ENCODE data around the gene MPI. TPM values are rescaled to one million over a fixed set of nuclear protein-coding genes. Genes with fewer than 3 reads are reported as not detected.

Gene MPI
- total and polyA plus RNA-seq, 2 of the 8 experiments (the other 6 are each of a cell fraction or from before 2014, with no cell fraction given), result 31.0 to 74.8 TPM

DNA sequence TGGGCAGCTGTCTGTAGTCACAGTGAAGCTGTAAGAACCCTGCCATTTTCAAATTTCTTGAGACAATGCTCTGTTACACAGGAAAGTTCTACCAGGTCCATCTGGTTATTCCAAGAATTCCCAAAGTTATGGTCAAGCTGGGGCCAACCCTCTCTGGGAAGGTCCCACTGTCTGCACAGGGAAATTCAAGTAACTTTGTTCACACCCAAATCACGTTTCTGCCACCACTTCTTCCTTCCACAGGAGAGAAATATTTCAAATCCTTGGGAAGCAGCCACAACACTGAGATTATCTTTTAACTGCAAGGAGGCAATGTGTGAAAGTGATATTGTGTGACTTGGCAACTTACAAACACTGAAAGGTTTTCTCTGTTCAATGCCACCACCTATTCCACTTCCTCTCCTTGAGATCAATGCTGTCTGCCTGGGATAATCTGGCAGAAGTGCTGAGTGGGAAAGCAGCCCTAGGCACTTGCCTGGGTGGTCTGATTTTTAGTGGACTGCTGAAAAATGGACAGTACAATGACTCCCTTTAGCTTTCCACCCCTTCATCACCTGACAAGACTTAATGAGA lies 22.3 kb upstream of the MPI start:
- ChIA-PET POLR2A (ENCODE audit: partially characterized antibody) (interaction anchor here (1.0 to 1.8 kb wide), 2 partner anchors 50 to 71 kb away, joined by 3 read pairs; partner anchors contain the start of gene COX5A), CTCF (ENCODE audit: partially characterized antibody) (interaction anchor here (0.9 to 1.5 kb wide), 3 partner anchors 24 to 42 kb away, joined by 3 to 7 read pairs (median 3); no protein-coding TSS in a partner anchor)
- Histone ChIP-seq H2AK5ac (ENCODE audit: low read depth, low read length) (no peak overlapping the region), H3K23ac (ENCODE audit: insufficient read length) (no peak overlapping the region), H3K27ac (ENCODE audit: low read depth, low read length) (no peak overlapping the region), H3K18ac (ENCODE audit: extremely low read depth, low read length) (no peak overlapping the region), H2BK12ac (ENCODE audit: low read depth, low read length) (no peak overlapping the region), H3K79me1 (ENCODE audit: low read depth, low read length) (peaks cover 9% of the 10 kb centered on the region; the same call in 1 of the 2 replicates), H2BK15ac (ENCODE audit: low read length) (no peak overlapping the region), H3K4me1 (replicated peaks in 1 of 4; ENCODE audit: control insufficient read depth in 3 of 4, insufficient read depth in 4 of 4, low read length in 3 of 4) (no peaks in the 10 kb centered on the region; a peak in 1 of 7 replicates), H3K56ac (replicated peaks; ENCODE audit: insufficient read length, low read depth, low read length) (no peak overlapping the region), H3K27me3 (replicated peaks in 1 of 4; ENCODE audit: control insufficient read depth in 3 of 4, extremely low read depth in 1 of 4, insufficient read depth in 3 of 4, low read length in 3 of 4) (no peaks in the 10 kb centered on the region), H3K36me3 (ENCODE audit: control insufficient read depth in 2 of 4, insufficient read depth in 4 of 4, low read length in 3 of 4) (no peaks in the 10 kb centered on the region), H3K9me3 (ENCODE audit: insufficient read depth in 2 of 2, low read depth in 1 of 2, low read length in 1 of 2) (no peaks in the 10 kb centered on the region), H3K4me2 (ENCODE audit: insufficient read depth in 1 of 2, low read depth in 2 of 2, low read length in 2 of 2) (no peak overlapping the region), H3K79me2 (ENCODE audit: control insufficient read depth in 1 of 2, insufficient read depth in 2 of 2, low read length in 2 of 2) (peaks cover 0 to 53% of the 10 kb centered on the region in 2 experiments; a peak in 2 of 4 replicates), H3K4ac (replicated peaks; ENCODE audit: insufficient read length, low read depth, low read length) (no peak overlapping the region), H3K14ac (ENCODE audit: insufficient read length) (no peak overlapping the region), H2BK20ac (ENCODE audit: low read length) (no peak overlapping the region), H4K91ac (replicated peaks; ENCODE audit: insufficient read length, low read length) (no peak overlapping the region), H2AFZ (ENCODE audit: low read length) (no peak overlapping the region), H4K20me1 (replicated peaks in 1 of 2; ENCODE audit: control insufficient read depth in 1 of 2, insufficient read depth in 2 of 2, low read length in 2 of 2) (peaks cover 3 to 11% of the 10 kb centered on the region in 2 experiments), H3K4me3 (ENCODE audit: extremely low read depth in 1 of 4, insufficient read depth in 2 of 4, low read depth in 3 of 4, low read length in 4 of 4) (no peak overlapping the region), H4K5ac (ENCODE audit: insufficient read length, low read depth, low read length) (no peak overlapping the region), H2BK120ac (replicated peaks; ENCODE audit: low read depth, low read length) (no peak overlapping the region), H4K8ac (ENCODE audit: extremely low read depth, insufficient read depth, low read length) (no peak overlapping the region), H3K9ac (replicated peaks in 1 of 4; ENCODE audit: extremely low read depth in 1 of 4, low read depth in 3 of 4, low read length in 3 of 4) (no peak overlapping the region), H2BK5ac (ENCODE audit: low read depth, low read length) (no peak overlapping the region), H3K23me2 (ENCODE audit: low read depth, low read length) (peaks cover 2% of the 10 kb centered on the region; the same call in 1 of the 2 replicates)
- DNase-seq (ENCODE audit: low read depth in 1 of 2, low spot score in 2 of 2), result no peak
- 100% methylated on average over 1 of the region's 1 CpG; no CpG with 5 or more reads in 1 of the 2 experiments for WGBS, 2 experiments (ENCODE audit: extremely low coverage in 1 of 2, insufficient coverage in 1 of 2, insufficient read length in 1 of 2, insufficient replicate concordance in 2 of 2, low coverage in 1 of 2, low lambda C conversion rate in 2 of 2, missing lambda C conversion rate in 1 of 2)
- FAIRE-seq, result no peak
- no peak for TF ChIP-seq RXRA (IDR thresholded peaks at IDR 0.05; ENCODE audit: insufficient read depth, low read depth, low read length)
- TF ChIP-seq ZNF274 (IDR thresholded peaks at IDR 0.05; ENCODE audit: borderline replicate concordance, extremely low read depth, low read length), result no peak
- no peak for TF ChIP-seq TEAD4 (IDR thresholded peaks at IDR 0.05; ENCODE audit: low read depth, low read length)
